WTC11 (cell line): ENCODE results near the gene ATP5F1D.

ENCODE experiments used
- ATF1 ChIP-seq: sonication (generic); formaldehyde crosslinking; IDR thresholded peaks from 2 replicates; pipeline ENCODE4 v1.8.1; 2023; ENCODE audit warnings: mild to moderate bottlenecking, moderate library complexity, missing genetic modification reagents
- ATF2 ChIP-seq: sonication (generic); formaldehyde crosslinking; IDR thresholded peaks from 2 replicates; pipeline ENCODE4 v1.8.1; 2022; ENCODE audit warnings: low read depth, missing genetic modification reagents, borderline replicate concordance
- ATF3 ChIP-seq: sonication (generic); formaldehyde crosslinking; conservative IDR thresholded peaks from 2 replicates; pipeline ENCODE4 v1.8.1; 2022; ENCODE audit warnings: mild to moderate bottlenecking, missing genetic modification reagents
- CREB1 ChIP-seq: sonication (generic); formaldehyde crosslinking; IDR thresholded peaks from 2 replicates; pipeline ENCODE4 v1.8.0; 2023; ENCODE audit warnings: mild to moderate bottlenecking, missing genetic modification reagents
- CTCF ChIP-seq: fragments of 200-600 bp; IDR thresholded peaks from 2 replicates; pipeline ENCODE4 v1.8.0; 2022; ENCODE audit warnings: antibody characterized with exemption
- FOXP1 ChIP-seq: sonication (generic); formaldehyde crosslinking; IDR thresholded peaks from 2 replicates; pipeline ENCODE4 v1.8.0; 2022; ENCODE audit warnings: missing genetic modification reagents, mild to moderate bottlenecking, moderate library complexity, borderline replicate concordance
- GRHL2 ChIP-seq: fragments of 250-450 bp; sonication (Bioruptor Pico); IDR thresholded peaks from 2 replicates; pipeline ENCODE4 v1.8.0; 2022; ENCODE audit warnings: mild to moderate bottlenecking, moderate library complexity; ENCODE audit not compliant: insufficient replicate concordance, severe bottlenecking
- PREB ChIP-seq: sonication (generic); formaldehyde crosslinking; IDR thresholded peaks from 2 replicates; pipeline ENCODE4 v1.8.1; 2022; ENCODE audit warnings: mild to moderate bottlenecking, missing genetic modification reagents, moderate library complexity, borderline replicate concordance
- TEAD1 ChIP-seq: sonication (generic); formaldehyde crosslinking; IDR thresholded peaks from 2 replicates; pipeline ENCODE4 v1.8.0; 2022; ENCODE audit warnings: mild to moderate bottlenecking, missing genetic modification reagents

GRCh38 chr19:1218751-1219567 lies 22.6 kb upstream of the ATP5F1D start:
- TF ChIP-seq CREB1 (no peak), TEAD1 (CRISPR knock-in tag) (no peak), CTCF (no peak), ATF1 (CRISPR knock-in tag) (no peak), ATF2 (no peak), ATF3 (no peak), FOXP1 (CRISPR knock-in tag) (no peak), GRHL2 (CRISPR knock-in tag) (no peak), PREB (CRISPR knock-in tag) (no peak)
